Measurements from ENCODE around the gene SLC7A5.

Gene SLC7A5

GRCh38 chr16:87844120-87844733, 25.1 kb downstream of the SLC7A5 start:
- no peak for TF ChIP-seq CTBP1 (IDR thresholded peaks at IDR 0.05; ENCODE audit: borderline replicate concordance)
- no peak for TF ChIP-seq TARDBP (IDR thresholded peaks at IDR 0.05)
- no peak for TF ChIP-seq LEF1 (IDR thresholded peaks at IDR 0.05; ENCODE audit: borderline replicate concordance)
- TF ChIP-seq ELF4 (IDR thresholded peaks at IDR 0.05), result no peak
- TF ChIP-seq FOXK2 (IDR thresholded peaks at IDR 0.05), result no peak
- TF ChIP-seq SUZ12 (IDR thresholded peaks at IDR 0.05), result no peak
- TF ChIP-seq L3MBTL2 (conservative IDR thresholded peaks at IDR 0.05), result no peak
- no peak for TF ChIP-seq SP1 (IDR thresholded peaks at IDR 0.05)
- TF ChIP-seq HDGF (IDR thresholded peaks at IDR 0.05; ENCODE audit: borderline replicate concordance), result no peak
- TF ChIP-seq FOXA1 (IDR thresholded peaks at IDR 0.05), result no peak
- no peak for TF ChIP-seq BHLHE40 (IDR thresholded peaks at IDR 0.05; ENCODE audit: borderline replicate concordance)
- TF ChIP-seq, protein P1, sequence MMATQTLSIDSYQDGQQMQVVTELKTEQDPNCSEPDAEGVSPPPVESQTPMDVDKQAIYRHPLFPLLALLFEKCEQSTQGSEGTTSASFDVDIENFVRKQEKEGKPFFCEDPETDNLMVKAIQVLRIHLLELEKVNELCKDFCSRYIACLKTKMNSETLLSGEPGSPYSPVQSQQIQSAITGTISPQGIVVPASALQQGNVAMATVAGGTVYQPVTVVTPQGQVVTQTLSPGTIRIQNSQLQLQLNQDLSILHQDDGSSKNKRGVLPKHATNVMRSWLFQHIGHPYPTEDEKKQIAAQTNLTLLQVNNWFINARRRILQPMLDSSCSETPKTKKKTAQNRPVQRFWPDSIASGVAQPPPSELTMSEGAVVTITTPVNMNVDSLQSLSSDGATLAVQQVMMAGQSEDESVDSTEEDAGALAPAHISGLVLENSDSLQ (IDR thresholded peaks at IDR 0.05), result no peak
- POLR2A ChIA-PET, result no interaction called here
- DNase-seq (ENCODE audit: extremely low spot score), result no peak
- CTCF ChIA-PET, result no interaction called here

GRCh38 chr16:87843678-87844105, 25.6 kb downstream of the SLC7A5 start:
- CTCF ChIA-PET, result no interaction called here
- no peak for DNase-seq (ENCODE audit: extremely low spot score)
- TF ChIP-seq HDGF (IDR thresholded peaks at IDR 0.05; ENCODE audit: borderline replicate concordance), result no peak
- TF ChIP-seq ZNF384 (IDR thresholded peaks at IDR 0.05), result no peak
- no peak for TF ChIP-seq TARDBP (IDR thresholded peaks at IDR 0.05)
- TF ChIP-seq NFRKB (IDR thresholded peaks at IDR 0.05), result no peak
- no peak for TF ChIP-seq FOXM1 (IDR thresholded peaks at IDR 0.05; ENCODE audit: borderline replicate concordance)
- no peak for TF ChIP-seq CTBP1 (IDR thresholded peaks at IDR 0.05; ENCODE audit: borderline replicate concordance)
- TF ChIP-seq BHLHE40 (IDR thresholded peaks at IDR 0.05; ENCODE audit: borderline replicate concordance), result no peak
- no peak for TF ChIP-seq L3MBTL2 (conservative IDR thresholded peaks at IDR 0.05)
- POLR2A ChIA-PET, result no interaction called here

- no peak for DNase-seq (ENCODE audit: extremely low spot score)
- CTCF ChIA-PET, result no interaction called here
- TF ChIP-seq L3MBTL2 (conservative IDR thresholded peaks at IDR 0.05) (no peak), FOXA1 (IDR thresholded peaks at IDR 0.05) (no peak), ZNF384 (IDR thresholded peaks at IDR 0.05) (no peak), NFRKB (IDR thresholded peaks at IDR 0.05) (no peak), SP1 (IDR thresholded peaks at IDR 0.05) (no peak), LEF1 (IDR thresholded peaks at IDR 0.05; ENCODE audit: borderline replicate concordance) (no peak), TARDBP (IDR thresholded peaks at IDR 0.05) (no peak), BHLHE40 (IDR thresholded peaks at IDR 0.05; ENCODE audit: borderline replicate concordance) (no peak), ELF4 (IDR thresholded peaks at IDR 0.05) (no peak), CTBP1 (IDR thresholded peaks at IDR 0.05; ENCODE audit: borderline replicate concordance) (no peak), HDGF (IDR thresholded peaks at IDR 0.05; ENCODE audit: borderline replicate concordance) (no peak), SUZ12 (IDR thresholded peaks at IDR 0.05) (no peak), FOXM1 (IDR thresholded peaks at IDR 0.05; ENCODE audit: borderline replicate concordance) (no peak), ARNT (IDR thresholded peaks at IDR 0.05) (no peak), FOXK2 (IDR thresholded peaks at IDR 0.05) (no peak)
- TF ChIP-seq, protein P1 (IDR thresholded peaks at IDR 0.05), result no peak
- POLR2A ChIA-PET, result no interaction called here
Measured at GRCh38 chr16:87842209-87842869, 27.0 kb downstream of the SLC7A5 start.

DNA sequence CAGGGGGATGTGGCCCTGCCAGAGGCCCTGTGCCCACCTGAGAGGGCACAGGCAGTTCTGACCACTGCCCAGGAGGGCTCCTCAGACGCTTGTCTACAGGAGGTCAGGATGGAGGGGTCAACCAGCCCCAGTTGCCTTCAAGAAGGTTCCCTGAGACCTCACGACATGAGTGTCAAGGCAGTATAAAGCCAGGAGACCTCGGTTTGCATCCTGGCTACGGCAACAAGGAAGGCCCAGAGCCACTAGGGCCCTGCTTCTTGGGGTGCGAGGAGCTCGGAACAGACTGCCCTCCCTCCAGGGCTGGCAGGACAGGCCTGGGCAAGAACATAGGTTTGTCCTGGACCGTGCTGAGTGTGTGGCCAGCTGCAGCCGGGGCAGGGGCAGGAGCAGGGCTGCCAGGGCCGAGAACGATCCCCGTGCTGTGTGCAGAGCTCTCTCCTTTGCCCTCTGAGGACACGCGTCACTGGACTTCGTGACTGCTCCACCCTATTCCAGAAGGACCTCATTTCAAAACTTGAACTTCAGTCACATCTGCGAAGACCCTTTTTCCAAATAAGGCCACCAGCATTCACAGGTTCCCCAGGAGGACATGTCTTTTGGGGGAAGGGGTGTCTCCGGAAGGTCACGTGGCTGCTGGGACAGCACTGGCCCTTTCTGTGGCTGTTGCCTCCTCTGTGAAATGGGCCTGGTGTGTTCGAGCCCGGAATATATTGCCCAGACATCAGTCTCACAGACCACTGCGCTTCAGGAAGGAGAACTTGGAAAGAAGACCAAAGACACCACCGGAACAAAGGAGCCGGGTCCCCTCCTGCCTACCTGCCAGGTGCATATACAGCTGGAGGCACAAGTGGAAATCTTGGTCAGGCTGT, 27.7 kb downstream of the SLC7A5 start:
- no peak for DNase-seq (ENCODE audit: extremely low spot score)
- no peak for TF ChIP-seq HDGF (IDR thresholded peaks at IDR 0.05; ENCODE audit: borderline replicate concordance)
- TF ChIP-seq L3MBTL2 (conservative IDR thresholded peaks at IDR 0.05), result no peak
- TF ChIP-seq NFRKB (IDR thresholded peaks at IDR 0.05), result no peak
- no peak for TF ChIP-seq SP1 (IDR thresholded peaks at IDR 0.05)
- POLR2A ChIA-PET, result no interaction called here
- CTCF ChIA-PET, result no interaction called here

DNA sequence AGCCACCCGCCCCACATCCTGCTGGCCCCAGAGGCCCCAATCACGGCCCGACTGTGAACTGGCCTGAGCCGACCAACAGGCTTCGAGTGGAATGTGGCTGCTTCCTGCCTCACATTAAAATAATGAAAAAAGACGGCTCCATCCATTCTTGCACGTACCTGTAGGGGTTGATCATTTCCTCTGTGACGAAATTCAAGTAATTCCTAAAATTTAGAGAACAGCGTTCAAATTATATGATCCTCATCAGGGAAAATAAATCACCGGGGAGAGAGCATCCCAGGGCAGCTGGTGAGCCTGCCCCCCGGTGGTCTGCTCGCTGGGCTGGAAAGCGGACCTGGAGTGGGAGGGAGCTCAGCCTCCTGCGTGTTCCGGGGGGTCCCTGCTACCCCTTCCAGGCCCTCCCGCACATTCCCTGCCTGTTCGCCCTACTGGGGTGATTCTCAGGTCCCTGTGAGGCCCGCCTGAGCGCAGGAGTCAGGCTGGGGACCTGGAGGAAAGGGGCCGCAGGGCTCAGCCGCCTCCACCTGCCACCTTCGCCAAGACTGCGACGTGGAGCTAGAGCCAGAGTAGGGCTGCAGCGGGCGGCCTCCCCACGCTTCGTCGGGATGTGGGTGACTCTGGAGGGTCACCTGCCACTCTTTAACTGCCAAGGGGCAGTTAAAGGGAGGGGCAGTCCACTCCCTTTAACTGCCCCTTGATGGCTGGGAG, 28.9 kb downstream of the SLC7A5 start:
- DNase-seq (ENCODE audit: extremely low spot score), result no peak
- no peak for TF ChIP-seq NFRKB (IDR thresholded peaks at IDR 0.05)
- no peak for TF ChIP-seq ARNT (IDR thresholded peaks at IDR 0.05)
- TF ChIP-seq BHLHE40 (IDR thresholded peaks at IDR 0.05; ENCODE audit: borderline replicate concordance), result no peak
- TF ChIP-seq TARDBP (IDR thresholded peaks at IDR 0.05), result no peak
- TF ChIP-seq, protein P1 (IDR thresholded peaks at IDR 0.05), result no peak
- no peak for TF ChIP-seq ELF4 (IDR thresholded peaks at IDR 0.05)
- TF ChIP-seq CTBP1 (IDR thresholded peaks at IDR 0.05; ENCODE audit: borderline replicate concordance), result no peak
- TF ChIP-seq FOXA1 (IDR thresholded peaks at IDR 0.05), result no peak
- TF ChIP-seq FOXK2 (IDR thresholded peaks at IDR 0.05), result no peak
- no peak for TF ChIP-seq HDGF (IDR thresholded peaks at IDR 0.05; ENCODE audit: borderline replicate concordance)
- TF ChIP-seq LEF1 (IDR thresholded peaks at IDR 0.05; ENCODE audit: borderline replicate concordance), result no peak
- TF ChIP-seq L3MBTL2 (conservative IDR thresholded peaks at IDR 0.05), result no peak
- TF ChIP-seq SP1 (IDR thresholded peaks at IDR 0.05), result no peak
- no peak for TF ChIP-seq SUZ12 (IDR thresholded peaks at IDR 0.05)
- TF ChIP-seq ZNF384 (IDR thresholded peaks at IDR 0.05), result no peak
- no peak for TF ChIP-seq FOXM1 (IDR thresholded peaks at IDR 0.05; ENCODE audit: borderline replicate concordance)
- ChIA-PET POLR2A (no interaction called here), CTCF (no interaction called here)

Measured in HEK293T (cell line).